ENCODE measurements around the gene APBB1IP. TPM values are rescaled to one million over a fixed set of nuclear protein-coding genes. Genes with fewer than 3 reads are reported as not detected.
"Not testable (repeated sequence)": the region's sequence is repeated elsewhere in the genome, so short reads cannot be mapped to it uniquely, and the experiment has no call there.

Gene APBB1IP
- 1 to 10 TPM; 1.0 to 4.5 (median 2.7) TPM for total RNA-seq

DNA sequence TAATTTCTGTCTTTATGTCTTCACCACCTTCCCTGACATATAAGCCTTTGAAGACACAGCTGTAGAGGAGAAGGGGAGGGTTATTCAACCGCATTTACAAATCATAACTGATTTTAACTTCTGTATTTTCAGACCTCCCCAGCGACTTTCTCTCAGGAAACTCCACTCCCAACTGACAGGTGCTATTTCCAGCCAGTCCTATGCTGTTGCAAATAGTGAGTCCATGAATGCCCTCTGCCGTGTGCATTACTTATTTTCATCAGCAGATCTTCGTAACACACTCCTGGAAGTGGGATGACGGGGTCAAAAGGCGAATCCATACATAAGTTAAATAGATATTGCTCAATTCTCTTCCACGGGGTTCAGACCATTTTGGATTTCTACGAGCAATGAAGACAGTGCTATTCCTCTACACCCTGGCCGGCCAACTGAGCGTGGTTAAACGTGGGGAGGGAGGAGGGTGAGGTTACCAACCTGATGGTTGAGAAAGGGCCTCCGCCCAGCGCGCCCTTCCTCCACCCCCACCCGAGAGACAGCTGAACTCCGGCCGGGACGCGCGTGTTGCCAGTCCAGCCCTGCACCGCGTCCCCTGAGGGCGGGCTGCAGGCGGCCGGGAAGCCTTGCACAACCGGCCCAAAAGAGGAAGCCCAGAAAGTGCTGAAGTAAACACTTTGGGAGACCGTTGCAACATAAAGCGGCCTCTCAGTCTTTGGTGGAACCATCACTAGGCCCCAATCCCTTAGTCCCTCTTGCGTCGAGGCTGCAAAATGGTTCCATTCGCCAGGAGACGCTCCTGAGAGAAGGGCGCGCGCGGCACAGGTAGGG, at the start of gene APBB1IP:
Gene APBB1IP (plus strand): TSS at position 705 of the 825 bp plus-strand sequence. CDS start 53,986 bp downstream, outside the sequence.
- Histone ChIP-seq H3K36me3 (no peaks in the 10 kb centered on the region), H3K27ac (peak within 1 kb of the TSS; percentile 84), H3K4me1 (peaks cover 10% of the 10 kb centered on the region), H3K4me3 (peak within 1 kb of the TSS; percentile 54), H3K9me3 (no peaks in the 10 kb centered on the region), H3K27me3 (peaks cover 11% of the 10 kb centered on the region)
- 16% methylated on average over 34 of the region's 36 CpGs for WGBS
- TF ChIP-seq EP300 (IDR thresholded peaks at IDR 0.05) (no peak), POLR2AphosphoS5 (IDR thresholded peaks at IDR 0.05) (peak in 2 of 3 donors; percentile 69 to 81)
- DNase-seq (ENCODE audit: low spot score in 2 of 2): peak; percentile 88 to 90

GRCh38 chr10:26389533-26389932, 48.6 kb upstream of the APBB1IP start:
- Histone ChIP-seq H3K27ac (no peak overlapping the region), H3K4me3 (no peak overlapping the region), H3K4me1 (no peaks in the 10 kb centered on the region), H3K27me3 (peaks cover 14% of the 10 kb centered on the region), H3K9me3 (no peaks in the 10 kb centered on the region), H3K36me3 (no peaks in the 10 kb centered on the region)
- no peak for DNase-seq (ENCODE audit: low spot score in 2 of 2)
- no peak for TF ChIP-seq POLR2AphosphoS5 (IDR thresholded peaks at IDR 0.05)
- no peak for TF ChIP-seq EP300 (IDR thresholded peaks at IDR 0.05)
- no peak for TF ChIP-seq POLR2A (IDR thresholded peaks at IDR 0.05)
- TF ChIP-seq CTCF (IDR thresholded peaks at IDR 0.05): no peak
- WGBS: 93% methylated on average over 3 of the region's 3 CpGs

GRCh38 chr10:26391701-26392695, 46.1 kb upstream of the APBB1IP start:
- WGBS: 40% methylated on average over 33 of the region's 69 CpGs
- no peaks in the 10 kb centered on the region for H3K36me3 ChIP-seq
- no peaks in the 10 kb centered on the region for H3K9me3 ChIP-seq
- no peaks in the 10 kb centered on the region for H3K4me1 ChIP-seq
- TF ChIP-seq CTCF (IDR thresholded peaks at IDR 0.05): no peak
- TF ChIP-seq POLR2AphosphoS5 (IDR thresholded peaks at IDR 0.05): no peak
- TF ChIP-seq EP300 (IDR thresholded peaks at IDR 0.05): no peak
- no peak for TF ChIP-seq POLR2A (IDR thresholded peaks at IDR 0.05)
- H3K27ac ChIP-seq: no peak overlapping the region
- H3K27me3 ChIP-seq: peaks cover 14% of the 10 kb centered on the region
- DNase-seq (ENCODE audit: low spot score in 2 of 2): no peak
- H3K4me3 ChIP-seq: no peak overlapping the region

GRCh38 chr10:26398353-26398752, 39.8 kb upstream of the APBB1IP start:
- H3K36me3 ChIP-seq; H3K9me3 ChIP-seq; H3K4me3 ChIP-seq; DNase-seq (ENCODE audit: low spot score in 2 of 2); H3K27ac ChIP-seq; H3K27me3 ChIP-seq; H3K4me1 ChIP-seq: not testable (repeated sequence)
- WGBS: 89% methylated on average over 2 of the region's 2 CpGs

- Histone ChIP-seq H3K36me3 (no peaks in the 10 kb centered on the region), H3K9me3 (no peaks in the 10 kb centered on the region), H3K27me3 (no peaks in the 10 kb centered on the region), H3K4me1 (no peaks in the 10 kb centered on the region), H3K4me3 (no peak overlapping the region), H3K27ac (no peak overlapping the region)
- DNase-seq (ENCODE audit: low spot score in 2 of 2): no peak
- TF ChIP-seq POLR2AphosphoS5 (IDR thresholded peaks at IDR 0.05) (no peak), CTCF (IDR thresholded peaks at IDR 0.05) (no peak), POLR2A (IDR thresholded peaks at IDR 0.05) (no peak), EP300 (IDR thresholded peaks at IDR 0.05) (no peak)
- 87% methylated on average over 2 of the region's 2 CpGs for WGBS
These were observed 30.7 kb upstream of the APBB1IP start for GRCh38 chr10:26407406-26407969.
